SK-N-SH treated with all-trans-retinoic acid at 6 μM for 48 hours (cell line): ENCODE measurements around the gene LTBP1.

Experiments used
- ARNTL ChIP-seq: fragments of 450-650 bp; formaldehyde crosslinking; IDR thresholded peaks from 2 replicates; pipeline ENCODE4 v1.5.0; 2020; ENCODE audit warnings: low read depth, mild to moderate bottlenecking, moderate library complexity, borderline replicate concordance
- ESRRG ChIP-seq: fragments of 250-450 bp; sonication (Bioruptor Pico); IDR thresholded peaks from 2 replicates; pipeline ENCODE4 v1.6.1; 2021; ENCODE audit warnings: mild to moderate bottlenecking
- ISL1 ChIP-seq: fragments of 250-450 bp; sonication (Bioruptor Pico); IDR thresholded peaks from 2 replicates; pipeline ENCODE4 v2.1.2; 2022; ENCODE audit warnings: mild to moderate bottlenecking, moderate library complexity
- ZFP3 ChIP-seq: fragments of 250-450 bp; sonication (Bioruptor Pico); IDR thresholded peaks from 2 replicates; pipeline ENCODE4 v1.5.0; 2020; ENCODE audit warnings: mild to moderate bottlenecking, moderate library complexity
- ZNF70 ChIP-seq: fragments of 450-650 bp; formaldehyde crosslinking; IDR thresholded peaks from 2 replicates; pipeline ENCODE4 v1.5.0; 2020; ENCODE audit warnings: mild to moderate bottlenecking, moderate library complexity
- ZNF8 ChIP-seq: fragments of 450-650 bp; formaldehyde crosslinking; IDR thresholded peaks from 2 replicates; pipeline ENCODE4 v1.5.0; 2020; ENCODE audit warnings: mild to moderate bottlenecking, moderate library complexity
- TF ChIP-seq, protein P1 (sequence below): fragments of 250-450 bp; sonication (Bioruptor Pico); IDR thresholded peaks from 2 replicates; pipeline ENCODE4 v1.5.0; 2020; ENCODE audit warnings: mild to moderate bottlenecking, moderate library complexity
- TF ChIP-seq, protein P2 (sequence below): fragments of 250-450 bp; sonication (Bioruptor Pico); IDR thresholded peaks from 2 replicates; pipeline ENCODE4 v1.8.0; 2020; ENCODE audit warnings: mild to moderate bottlenecking, moderate library complexity, borderline replicate concordance

DNA sequence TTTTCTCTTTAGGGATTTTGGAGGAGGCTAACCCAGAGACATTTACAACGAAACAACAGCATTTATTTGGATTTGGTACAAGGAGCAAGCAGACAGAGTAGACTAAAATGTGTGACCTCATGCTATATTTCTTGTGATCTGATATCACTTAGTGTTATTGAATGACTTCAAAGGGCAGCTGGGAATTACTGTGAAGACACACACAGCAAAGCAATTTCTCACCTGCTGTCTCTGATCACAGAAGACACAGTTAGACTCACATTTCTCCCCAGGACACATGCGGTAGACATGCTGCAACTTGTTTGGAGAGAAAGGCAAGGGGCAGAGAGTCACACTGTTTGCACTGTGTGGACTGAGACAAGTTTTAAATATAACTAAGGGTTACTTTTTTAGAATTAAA is 67.5 kb downstream of the LTBP1 start:
- TF ChIP-seq ESRRG = no peak
- TF ChIP-seq, protein P1, sequence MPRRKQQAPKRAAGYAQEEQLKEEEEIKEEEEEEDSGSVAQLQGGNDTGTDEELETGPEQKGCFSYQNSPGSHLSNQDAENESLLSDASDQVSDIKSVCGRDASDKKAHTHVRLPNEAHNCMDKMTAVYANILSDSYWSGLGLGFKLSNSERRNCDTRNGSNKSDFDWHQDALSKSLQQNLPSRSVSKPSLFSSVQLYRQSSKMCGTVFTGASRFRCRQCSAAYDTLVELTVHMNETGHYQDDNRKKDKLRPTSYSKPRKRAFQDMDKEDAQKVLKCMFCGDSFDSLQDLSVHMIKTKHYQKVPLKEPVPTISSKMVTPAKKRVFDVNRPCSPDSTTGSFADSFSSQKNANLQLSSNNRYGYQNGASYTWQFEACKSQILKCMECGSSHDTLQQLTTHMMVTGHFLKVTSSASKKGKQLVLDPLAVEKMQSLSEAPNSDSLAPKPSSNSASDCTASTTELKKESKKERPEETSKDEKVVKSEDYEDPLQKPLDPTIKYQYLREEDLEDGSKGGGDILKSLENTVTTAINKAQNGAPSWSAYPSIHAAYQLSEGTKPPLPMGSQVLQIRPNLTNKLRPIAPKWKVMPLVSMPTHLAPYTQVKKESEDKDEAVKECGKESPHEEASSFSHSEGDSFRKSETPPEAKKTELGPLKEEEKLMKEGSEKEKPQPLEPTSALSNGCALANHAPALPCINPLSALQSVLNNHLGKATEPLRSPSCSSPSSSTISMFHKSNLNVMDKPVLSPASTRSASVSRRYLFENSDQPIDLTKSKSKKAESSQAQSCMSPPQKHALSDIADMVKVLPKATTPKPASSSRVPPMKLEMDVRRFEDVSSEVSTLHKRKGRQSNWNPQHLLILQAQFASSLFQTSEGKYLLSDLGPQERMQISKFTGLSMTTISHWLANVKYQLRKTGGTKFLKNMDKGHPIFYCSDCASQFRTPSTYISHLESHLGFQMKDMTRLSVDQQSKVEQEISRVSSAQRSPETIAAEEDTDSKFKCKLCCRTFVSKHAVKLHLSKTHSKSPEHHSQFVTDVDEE (CRISPR knock-in tag) = no peak
- TF ChIP-seq ZFP3 (CRISPR knock-in tag) = no peak
- no peak for TF ChIP-seq ISL1 (CRISPR knock-in tag)
- TF ChIP-seq ZNF8 (CRISPR knock-in tag) = no peak
- TF ChIP-seq, protein P2, sequence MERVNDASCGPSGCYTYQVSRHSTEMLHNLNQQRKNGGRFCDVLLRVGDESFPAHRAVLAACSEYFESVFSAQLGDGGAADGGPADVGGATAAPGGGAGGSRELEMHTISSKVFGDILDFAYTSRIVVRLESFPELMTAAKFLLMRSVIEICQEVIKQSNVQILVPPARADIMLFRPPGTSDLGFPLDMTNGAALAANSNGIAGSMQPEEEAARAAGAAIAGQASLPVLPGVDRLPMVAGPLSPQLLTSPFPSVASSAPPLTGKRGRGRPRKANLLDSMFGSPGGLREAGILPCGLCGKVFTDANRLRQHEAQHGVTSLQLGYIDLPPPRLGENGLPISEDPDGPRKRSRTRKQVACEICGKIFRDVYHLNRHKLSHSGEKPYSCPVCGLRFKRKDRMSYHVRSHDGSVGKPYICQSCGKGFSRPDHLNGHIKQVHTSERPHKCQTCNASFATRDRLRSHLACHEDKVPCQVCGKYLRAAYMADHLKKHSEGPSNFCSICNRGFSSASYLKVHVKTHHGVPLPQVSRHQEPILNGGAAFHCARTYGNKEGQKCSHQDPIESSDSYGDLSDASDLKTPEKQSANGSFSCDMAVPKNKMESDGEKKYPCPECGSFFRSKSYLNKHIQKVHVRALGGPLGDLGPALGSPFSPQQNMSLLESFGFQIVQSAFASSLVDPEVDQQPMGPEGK (CRISPR knock-in tag) = no peak
- no peak for TF ChIP-seq ZNF70 (CRISPR knock-in tag)
- no peak for TF ChIP-seq ARNTL
